Breast epithelium (tissue), 3 donors: ENCODE results near the gene PLD5.

ENCODE experiments used
- POLR2AphosphoS5 ChIP-seq, 3 donors: sonication (generic); formaldehyde crosslinking; IDR thresholded peaks; one replicate each; pipeline ENCODE4 v1.6.1; 2017; ENCODE audit warnings: antibody characterized with exemption in 3 of 3
- TF ChIP-seq, protein P1 (sequence below), 3 donors: fragments of 450-650 bp; IDR thresholded peaks; one replicate each; pipeline ENCODE4 v1.5.1; 2016 to 2017; ENCODE audit warnings: antibody characterized with exemption in 3 of 3, mild to moderate bottlenecking in 3 of 3, moderate library complexity in 3 of 3

DNA sequence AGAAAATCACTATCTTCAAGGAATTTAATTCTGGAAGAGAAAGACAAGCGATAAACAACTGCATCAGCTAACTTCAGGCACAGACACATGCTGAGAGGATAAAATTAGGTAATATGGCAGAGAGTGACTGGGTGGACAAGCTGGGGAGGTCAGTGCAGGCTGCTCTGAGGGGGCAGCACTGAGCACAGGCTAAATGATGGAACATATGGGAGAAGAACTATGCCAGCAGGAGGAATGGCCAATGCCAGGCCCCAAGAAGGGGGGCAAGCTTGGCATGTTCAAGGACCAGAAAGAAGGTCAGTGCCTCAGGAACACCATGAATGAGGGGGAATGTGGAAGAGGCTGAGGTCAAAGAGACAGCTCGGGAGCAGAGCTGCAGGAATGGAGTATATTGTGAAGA is 334.9 kb downstream of the PLD5 start:
- no peak for TF ChIP-seq POLR2AphosphoS5 (IDR thresholded peaks at IDR 0.05)
- TF ChIP-seq, protein P1, sequence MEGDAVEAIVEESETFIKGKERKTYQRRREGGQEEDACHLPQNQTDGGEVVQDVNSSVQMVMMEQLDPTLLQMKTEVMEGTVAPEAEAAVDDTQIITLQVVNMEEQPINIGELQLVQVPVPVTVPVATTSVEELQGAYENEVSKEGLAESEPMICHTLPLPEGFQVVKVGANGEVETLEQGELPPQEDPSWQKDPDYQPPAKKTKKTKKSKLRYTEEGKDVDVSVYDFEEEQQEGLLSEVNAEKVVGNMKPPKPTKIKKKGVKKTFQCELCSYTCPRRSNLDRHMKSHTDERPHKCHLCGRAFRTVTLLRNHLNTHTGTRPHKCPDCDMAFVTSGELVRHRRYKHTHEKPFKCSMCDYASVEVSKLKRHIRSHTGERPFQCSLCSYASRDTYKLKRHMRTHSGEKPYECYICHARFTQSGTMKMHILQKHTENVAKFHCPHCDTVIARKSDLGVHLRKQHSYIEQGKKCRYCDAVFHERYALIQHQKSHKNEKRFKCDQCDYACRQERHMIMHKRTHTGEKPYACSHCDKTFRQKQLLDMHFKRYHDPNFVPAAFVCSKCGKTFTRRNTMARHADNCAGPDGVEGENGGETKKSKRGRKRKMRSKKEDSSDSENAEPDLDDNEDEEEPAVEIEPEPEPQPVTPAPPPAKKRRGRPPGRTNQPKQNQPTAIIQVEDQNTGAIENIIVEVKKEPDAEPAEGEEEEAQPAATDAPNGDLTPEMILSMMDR (IDR thresholded peaks at IDR 0.05): no peak
